Measurements from ENCODE around the gene TBX19.

GRCh38 chr1:168297019-168297730 lies 16.5 kb downstream of the TBX19 start:
- TF ChIP-seq CTCF (IDR thresholded peaks at IDR 0.05) (no peak), POLR2A (IDR thresholded peaks at IDR 0.05) (no peak)

All from right lobe of liver (tissue), 4 donors.